Ovary (tissue), 3 donors: ENCODE data around the gene CABP4.

Experiments
- CTCF ChIP-seq, 3 donors: fragments of 450-650 bp in 2 of 3; fragments of 200-600 bp in 1 of 3; IDR thresholded peaks; one replicate each; pipeline versions ENCODE4 v1.5.1 to v1.8.0; 2016 to 2022; ENCODE audit warnings: antibody characterized with exemption in 3 of 3, mild to moderate bottlenecking in 1 of 3
- EP300 ChIP-seq: sonication (generic); formaldehyde crosslinking; IDR thresholded peaks from one replicate; pipeline ENCODE4 v1.6.1; 2017; ENCODE audit warnings: antibody characterized with exemption
- donor health status: DM: no; HTN: no; CAD: no.

- TF ChIP-seq CTCF (IDR thresholded peaks at IDR 0.05) (no peak), EP300 (no peak)
These were observed 38.6 kb downstream of the CABP4 start for GRCh38 chr11:67493548-67494370.
